CD4-positive, alpha-beta memory T cell (primary cell): Measurements from ENCODE around the gene VAMP2. TPM values are rescaled to one million over a fixed set of nuclear protein-coding genes. Genes with fewer than 3 reads are reported as not detected.
A peak's percentile ranks its signal among the peaks of the same experiment; 100 is the strongest.
"Not testable (repeated sequence)": the region's sequence is repeated elsewhere in the genome, so short reads cannot be mapped to it uniquely, and the experiment has no call there.

ENCODE experiments used
- CTCF ChIA-PET: fragments of 350-600 bp; sonication (Branson Sonifier 250); formaldehyde crosslinking; loops from one replicate; lab custom pipeline; 2021; ENCODE audit warnings: inconsistent platforms; ENCODE audit not compliant: partially characterized antibody; lab: Charles Lee
- POLR2A ChIA-PET: fragments of 350-600 bp; sonication (Branson Sonifier 250); formaldehyde crosslinking; loops from one replicate; lab custom pipeline; 2021; ENCODE audit not compliant: partially characterized antibody; lab: Charles Lee
- DNase-seq, 5 donors: peaks; one replicate each; pipeline versions ENCODE4 v3.0.0 to v3.0.0-alpha.2; 2020 to 2022; ENCODE audit warnings: mixed read lengths in 1 of 5
- H3K27ac ChIP-seq: one replicate; pipeline ENCODE4 v1.7.0; 2013; ENCODE audit warnings: low read depth, low read length
- H3K27me3 ChIP-seq: 2 replicates; pipeline ENCODE4 v1.7.0; 2013; ENCODE audit warnings: mild to moderate bottlenecking, low read length, moderate library complexity; ENCODE audit not compliant: insufficient read depth
- H3K36me3 ChIP-seq: 2 replicates; pipeline ENCODE4 v1.7.0; 2013; ENCODE audit warnings: mild to moderate bottlenecking, low read length, moderate library complexity; ENCODE audit not compliant: insufficient read depth
- H3K4me1 ChIP-seq: 2 replicates; pipeline ENCODE4 v1.7.0; 2013; ENCODE audit warnings: mild to moderate bottlenecking, low read length, moderate library complexity; ENCODE audit not compliant: insufficient read depth
- H3K4me3 ChIP-seq, 2 donors: one replicate each; pipeline ENCODE4 v1.7.0; 2013; ENCODE audit warnings: low read length in 2 of 2, mild to moderate bottlenecking in 1 of 2
- H3K9me3 ChIP-seq, 2 donors: one replicate each; pipeline ENCODE4 v1.7.0; 2013; ENCODE audit warnings: low read length in 2 of 2, control low read depth in 1 of 2; ENCODE audit not compliant: control insufficient read depth in 1 of 2
- H3K27ac Mint-ChIP-seq, 7 donors: one replicate each; pipeline ENCODE4 v1.8.0; 2020 to 2021; ENCODE audit warnings: mixed read lengths in 7 of 7, mild to moderate bottlenecking in 6 of 7, inconsistent platforms in 3 of 7, moderate library complexity in 3 of 7
- H3K27me3 Mint-ChIP-seq, 2 donors: one replicate each; pipeline ENCODE4 v1.8.0; 2020 to 2021; ENCODE audit warnings: mixed read lengths in 2 of 2
- H3K36me3 Mint-ChIP-seq, 2 donors: one replicate each; pipeline ENCODE4 v1.8.0; 2020 to 2021; ENCODE audit warnings: mixed read lengths in 2 of 2, inconsistent platforms in 1 of 2, mild to moderate bottlenecking in 1 of 2
- H3K4me1 Mint-ChIP-seq, 4 donors: one replicate each; pipeline ENCODE4 v1.8.0; 2020 to 2021; ENCODE audit warnings: mixed read lengths in 4 of 4, mild to moderate bottlenecking in 1 of 4
- H3K4me3 Mint-ChIP-seq, 8 donors: one replicate each; pipeline ENCODE4 v1.8.0; 2020 to 2021; ENCODE audit warnings: mixed read lengths in 8 of 8, mild to moderate bottlenecking in 7 of 8, moderate library complexity in 6 of 8, inconsistent platforms in 3 of 8
- H3K9me3 Mint-ChIP-seq, 8 donors: one replicate each; pipeline ENCODE4 v1.8.0; 2020 to 2021; ENCODE audit warnings: mixed read lengths in 8 of 8, mild to moderate bottlenecking in 5 of 8, inconsistent platforms in 3 of 8, moderate library complexity in 1 of 8
- intact Hi-C: fragments of 100-400 bp; cut with micrococcal nuclease; formaldehyde crosslinking; loops from one replicate; pipeline ENCODE4 v1.15.1; 2023
- polyA plus RNA-seq, 2 donors: library from polyadenylated mRNA; unstranded; fragments of 300-500 nt; fragmentation: Illumina TruSeq; gene quantifications; one replicate each; pipeline ENCODE4 v1.2.3, GENCODE V29; 2021
- total RNA-seq, 2 experiments: library from RNA; stranded (reverse); gene quantifications; one replicate each; pipeline ENCODE4 v1.2.3, GENCODE V29; 2021

VAMP2 gene
- total and polyA plus RNA-seq, 4 experiments from 2014 or later, result 41.6 to 203 (median 148) TPM

DNA sequence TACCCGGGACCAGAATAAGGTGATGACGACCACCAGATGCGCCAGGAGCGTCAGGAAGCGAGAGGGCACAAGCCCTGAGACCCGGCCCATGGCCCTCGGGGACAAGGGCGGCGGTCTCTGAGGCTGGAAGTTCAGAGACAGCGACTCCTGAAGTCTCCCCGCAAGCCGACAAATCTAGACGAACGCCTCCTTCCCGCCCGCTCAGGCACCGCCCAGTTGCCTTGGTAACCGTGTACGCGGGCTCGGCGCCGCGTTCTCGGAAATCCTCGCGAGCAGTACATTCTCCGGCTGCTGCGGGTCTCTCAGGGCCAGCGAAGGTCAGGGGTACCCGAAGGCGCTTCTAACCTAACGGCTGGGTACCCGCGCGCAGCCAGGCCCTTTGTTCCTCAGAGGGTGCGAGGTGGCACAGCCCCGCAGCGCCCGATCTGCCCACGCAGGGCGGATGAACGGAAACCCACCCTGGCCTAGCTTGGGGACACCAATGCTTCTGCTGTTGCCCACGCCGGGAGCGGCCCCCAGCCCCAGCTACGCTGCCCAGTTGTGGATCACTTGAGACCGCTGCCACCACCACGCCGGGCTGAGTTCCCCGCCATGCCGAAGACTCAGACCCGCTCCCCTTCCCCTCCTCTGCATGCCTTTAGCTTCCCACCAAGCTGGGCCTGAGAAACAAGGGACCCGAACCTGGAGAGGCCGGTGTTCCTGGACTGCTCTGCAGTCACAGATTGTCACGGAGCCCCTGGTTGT is 13.6 kb upstream of the VAMP2 start, which contains the start of gene TMEM107:
TMEM107 (minus strand) TSS at position 184 of the 744 bp plus-strand sequence; CDS start at position 90, 94 bp downstream.
- H3K9me3 Mint-ChIP-seq, result peaks cover 0 to 3% (median 0%) of the 10 kb centered on the region in 8 donors
- peaks cover 33 to 57% (median 42%) of the 10 kb centered on the region in 4 donors for H3K4me1 Mint-ChIP-seq
- H3K27me3 Mint-ChIP-seq, result no peaks in the 10 kb centered on the region
- ChIA-PET POLR2A (interaction anchor here (1.1 to 26.2 kb wide), 10 partner anchors 10 to 71 kb away, joined by 3 to 1074 read pairs (median 8); partner anchors contain the start of genes ALOXE3, BORCS6, CTC1 and PER1), CTCF (interaction anchor here (0.8 to 2.3 kb wide), 6 partner anchors 9 to 124 kb away, joined by 3 to 7 read pairs (median 4); no protein-coding TSS in a partner anchor)
- intact Hi-C loops, result loop anchor here (1.0 kb wide), 2 partner anchors 10 to 20 kb away; no protein-coding TSS in a partner anchor
- no peaks in the 10 kb centered on the region for H3K27me3 ChIP-seq
- H3K36me3 ChIP-seq, result no peaks in the 10 kb centered on the region
- peak within 1 kb of the TSS; percentile 98 to 100 (median 98) for H3K27ac Mint-ChIP-seq
- H3K9me3 ChIP-seq, result no peaks in the 10 kb centered on the region
- peak within 1 kb of the TSS; percentile 63 to 90 for H3K4me3 ChIP-seq
- peaks cover 45% of the 10 kb centered on the region for H3K4me1 ChIP-seq
- H3K27ac ChIP-seq, result peak within 1 kb of the TSS; percentile 73
- peak within 1 kb of the TSS; percentile 84 to 96 (median 92) for H3K4me3 Mint-ChIP-seq
- peak; percentile 85 to 90 (median 86) for DNase-seq
- peaks cover 0 to 5% of the 10 kb centered on the region in 2 donors for H3K36me3 Mint-ChIP-seq

DNA sequence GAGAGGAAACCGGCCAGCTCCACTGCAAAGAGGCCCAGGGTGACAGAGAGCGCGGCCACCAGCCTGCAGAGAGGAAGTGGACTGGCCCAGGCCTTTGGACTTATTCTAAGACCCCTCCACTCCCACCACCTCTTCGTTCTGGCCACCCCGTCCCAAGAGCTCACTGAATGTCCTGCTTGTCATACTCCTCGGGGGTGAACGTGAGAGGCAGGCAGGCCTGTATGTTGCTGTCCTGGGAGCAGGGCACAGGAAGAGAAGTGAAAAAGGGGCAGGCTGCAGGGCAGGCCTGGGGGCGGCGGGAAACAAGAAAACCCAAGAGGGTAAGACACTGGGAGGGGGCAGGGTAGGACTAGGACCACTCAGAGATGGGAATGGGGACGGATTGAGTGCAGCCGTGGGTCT is 13.0 kb upstream of the VAMP2 start:
- H3K4me3 ChIP-seq, result peak overlapping the region; percentile 63 to 90
- no peaks in the 10 kb centered on the region for H3K9me3 ChIP-seq
- peaks cover 31 to 57% (median 41%) of the 10 kb centered on the region in 4 donors for H3K4me1 Mint-ChIP-seq

DNA sequence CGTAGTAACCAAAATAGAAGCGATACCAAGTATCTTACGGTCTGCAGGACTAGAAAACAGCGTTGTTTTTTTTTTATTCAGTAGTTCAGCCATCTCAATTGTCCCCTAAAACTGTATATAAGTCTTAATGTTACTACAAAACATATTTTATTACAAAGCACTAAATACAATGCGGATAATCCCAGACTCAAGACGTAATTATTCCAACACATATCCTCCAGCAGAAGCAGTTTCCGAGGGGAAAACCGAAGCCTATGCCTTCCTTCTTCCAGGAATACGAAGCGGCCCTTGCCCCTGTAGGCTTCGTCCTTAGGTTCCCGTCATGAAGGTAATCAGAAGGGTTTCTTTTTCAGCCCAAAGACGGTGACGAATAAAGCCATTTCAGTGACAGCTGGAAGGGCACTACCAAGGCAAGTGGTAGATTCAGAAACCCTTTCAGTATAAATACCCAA is 11.1 kb upstream of the VAMP2 start:
- POLR2A ChIA-PET, result interaction anchor here (0.7 to 26.2 kb wide), 32 partner anchors 13 to 936 kb away, joined by 3 to 1074 read pairs (median 5); partner anchors contain the start of genes ALOXE3, AURKB, BORCS6 and CTC1
- no peaks in the 10 kb centered on the region for H3K9me3 ChIP-seq
- Mint-ChIP-seq H3K27ac (peak overlapping the region; percentile 98 to 100 (median 100)), H3K36me3 (peaks cover 0 to 5% of the 10 kb centered on the region in 2 donors), H3K4me1 (peaks cover 30 to 57% (median 40%) of the 10 kb centered on the region in 4 donors), H3K27me3 (no peaks in the 10 kb centered on the region), H3K9me3 (peaks cover 0 to 3% (median 0%) of the 10 kb centered on the region in 8 donors), H3K4me3 (peak overlapping the region; percentile 84 to 94 (median 90))
- DNase-seq, result no peak
- no peaks in the 10 kb centered on the region for H3K27me3 ChIP-seq
- peak overlapping the region; percentile 99 for H3K27ac ChIP-seq
- CTCF ChIA-PET, result interaction anchor here (0.9 to 1.6 kb wide), 10 partner anchors 10 to 122 kb away, joined by 3 to 11 read pairs (median 4); partner anchors contain the start of genes BORCS6 and SLC25A35
- H3K4me1 ChIP-seq, result peaks cover 45% of the 10 kb centered on the region
- no peaks in the 10 kb centered on the region for H3K36me3 ChIP-seq
- H3K4me3 ChIP-seq, result peak overlapping the region; percentile 12 to 52
- intact Hi-C loops, result loop anchor here (1.0 kb wide), 4 partner anchors 10 to 48 kb away; no protein-coding TSS in a partner anchor

More for the DNA sequence above, 13.0 kb upstream of the VAMP2 start:
- Mint-ChIP-seq H3K36me3 (peaks cover 0 to 5% of the 10 kb centered on the region in 2 donors), H3K4me3 (peak overlapping the region; percentile 84 to 96 (median 92)), H3K9me3 (peaks cover 0 to 3% (median 0%) of the 10 kb centered on the region in 8 donors), H3K27me3 (no peaks in the 10 kb centered on the region), H3K27ac (peak overlapping the region; percentile 98 to 100 (median 98))
- Histone ChIP-seq H3K27me3 (no peaks in the 10 kb centered on the region), H3K4me1 (peaks cover 45% of the 10 kb centered on the region), H3K27ac (peak overlapping the region; percentile 73), H3K36me3 (no peaks in the 10 kb centered on the region)
- DNase-seq, result no peak
- CTCF ChIA-PET, result interaction anchor here (0.8 to 2.3 kb wide), 6 partner anchors 14 to 125 kb away, joined by 3 to 7 read pairs (median 4); no protein-coding TSS in a partner anchor
- POLR2A ChIA-PET, result interaction anchor here (1.1 to 26.2 kb wide), 9 partner anchors 11 to 72 kb away, joined by 3 to 1074 read pairs (median 10); partner anchors contain the start of genes BORCS6, CTC1, PER1 and PFAS
- intact Hi-C loops, result loop anchor here (1.0 kb wide), 2 partner anchors 11 to 19 kb away; no protein-coding TSS in a partner anchor

DNA sequence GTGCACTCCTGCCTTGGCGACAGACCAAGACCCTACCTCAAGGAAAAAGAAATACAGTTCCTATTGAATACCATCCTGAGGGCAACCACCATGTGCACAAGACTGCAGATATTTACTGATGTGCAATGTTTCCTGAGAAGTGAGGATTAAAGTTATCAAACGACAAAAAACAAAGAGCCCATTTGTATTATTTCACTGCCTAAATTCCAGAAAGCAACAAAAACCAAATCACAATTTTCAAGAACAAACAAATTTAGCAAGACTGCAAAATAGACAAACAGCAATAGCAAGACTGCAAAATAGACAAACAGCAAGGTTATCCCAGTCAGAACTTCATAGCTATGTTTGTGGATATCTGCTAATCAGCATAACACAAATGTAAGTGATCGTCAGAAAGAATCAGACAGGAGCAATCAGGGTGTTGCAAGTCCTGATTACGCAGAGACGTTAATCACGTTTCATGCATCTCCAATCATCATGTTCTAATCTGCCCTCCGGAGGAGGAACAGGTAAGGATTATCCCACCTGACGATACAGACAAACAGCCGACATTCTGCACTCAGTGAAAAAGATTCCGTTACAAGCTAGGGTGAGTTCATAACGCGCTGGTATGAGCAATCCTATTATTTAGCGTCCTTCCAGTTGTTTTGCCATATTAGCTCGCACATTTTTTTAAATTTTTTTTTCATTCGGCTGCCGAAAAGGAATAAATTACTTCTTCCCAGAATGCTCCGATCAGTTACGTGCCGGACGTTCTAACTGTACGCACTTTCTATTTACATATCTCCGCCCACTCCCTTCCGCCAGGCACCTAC is 10.5 kb upstream of the VAMP2 start:
- Mint-ChIP-seq H3K36me3 (peaks cover 0 to 7% of the 10 kb centered on the region in 2 donors), H3K27ac (peak overlapping the region; percentile 98 to 100 (median 100)), H3K4me3 (peak overlapping the region; percentile 84 to 94 (median 90)), H3K4me1 (peaks cover 30 to 61% (median 43%) of the 10 kb centered on the region in 4 donors), H3K27me3 (no peaks in the 10 kb centered on the region), H3K9me3 (peaks cover 0 to 3% (median 0%) of the 10 kb centered on the region in 8 donors)
- H3K27me3 ChIP-seq, result no peaks in the 10 kb centered on the region
- peaks cover 45% of the 10 kb centered on the region for H3K4me1 ChIP-seq
- ChIA-PET CTCF (interaction anchor here (0.9 to 1.6 kb wide), 11 partner anchors 9 to 122 kb away, joined by 3 to 11 read pairs (median 4); partner anchors contain the start of genes BORCS6 and SLC25A35), POLR2A (interaction anchor here (0.6 to 26.2 kb wide), 34 partner anchors 14 to 935 kb away, joined by 3 to 1074 read pairs (median 5); partner anchors contain the start of genes ALOXE3, AURKB, BORCS6 and CTC1)
- intact Hi-C loops, result loop anchor here (1.0 kb wide), 4 partner anchors 9 to 49 kb away; no protein-coding TSS in a partner anchor
- no peaks in the 10 kb centered on the region for H3K36me3 ChIP-seq
- H3K9me3 ChIP-seq, result no peaks in the 10 kb centered on the region
- DNase-seq, result peak; percentile 91 to 94 (median 92)
- H3K27ac ChIP-seq, result peak overlapping the region; percentile 99
- peak overlapping the region; percentile 12 to 52 for H3K4me3 ChIP-seq

DNA sequence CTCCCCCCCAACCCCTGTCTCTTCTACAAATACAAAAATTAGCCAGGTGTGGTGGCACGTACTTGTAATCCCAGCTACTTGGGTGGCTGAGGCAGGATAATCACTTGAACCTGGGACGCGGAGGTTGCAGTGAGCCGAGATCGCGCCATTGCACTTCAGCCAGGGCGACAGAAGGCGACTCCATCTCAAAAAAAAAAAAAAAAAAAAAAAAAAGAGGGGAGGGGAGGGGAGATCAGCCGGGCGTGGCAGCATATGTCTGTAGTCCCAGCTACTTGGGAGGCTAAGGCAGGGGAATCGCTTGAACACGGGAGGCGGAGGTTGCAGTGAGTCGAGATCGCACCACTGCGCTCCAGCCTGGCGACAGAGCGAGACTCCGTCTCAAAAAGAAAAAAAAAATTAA is 7.4 kb upstream of the VAMP2 start:
- H3K27me3 Mint-ChIP-seq, H3K9me3 ChIP-seq, H3K36me3 Mint-ChIP-seq, DNase-seq, H3K36me3 ChIP-seq, H3K4me3 Mint-ChIP-seq, H3K27ac ChIP-seq, H3K4me3 ChIP-seq, intact Hi-C loops, H3K9me3 Mint-ChIP-seq, H3K27ac Mint-ChIP-seq, H3K27me3 ChIP-seq: not testable (repeated sequence)
- CTCF ChIA-PET, result interaction anchor here (1.0 kb wide), 2 partner anchors 11 to 59 kb away, joined by 3 to 4 read pairs; no protein-coding TSS in a partner anchor
- H3K4me1 ChIP-seq, result peaks cover 30% of the 10 kb centered on the region
- peaks cover 20 to 48% (median 28%) of the 10 kb centered on the region in 4 donors for H3K4me1 Mint-ChIP-seq
- POLR2A ChIA-PET, result interaction anchor here (0.6 to 26.2 kb wide), 3 partner anchors 16 to 482 kb away, joined by 3 to 1074 read pairs (median 3); partner anchors contain the start of genes PER1, VAMP2 and WRAP53

DNA sequence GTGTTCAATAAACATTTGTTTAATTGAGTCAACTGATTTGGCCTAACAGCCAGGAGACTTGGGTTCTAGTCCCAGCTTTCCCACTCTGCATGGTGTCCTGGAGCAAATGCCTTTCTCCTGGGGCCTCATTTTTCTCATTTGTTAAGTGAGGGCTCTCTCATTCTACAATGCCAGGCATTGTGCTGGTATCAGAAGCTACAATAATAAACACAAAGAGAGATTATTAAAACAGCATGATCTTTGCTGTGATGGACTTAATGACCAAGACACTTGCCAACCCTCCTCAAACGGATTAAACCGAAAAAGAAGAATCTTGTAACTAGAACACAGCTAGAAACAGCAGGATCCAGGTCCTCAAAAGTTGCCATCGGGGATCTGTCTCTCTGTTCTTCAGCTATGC is 4.8 kb upstream of the VAMP2 start:
- Histone ChIP-seq H3K9me3 (no peaks in the 10 kb centered on the region), H3K36me3 (no peaks in the 10 kb centered on the region), H3K4me3 (no peak overlapping the region), H3K27me3 (no peaks in the 10 kb centered on the region), H3K4me1 (peaks cover 29% of the 10 kb centered on the region), H3K27ac (no peak overlapping the region)
- Mint-ChIP-seq H3K9me3 (no peaks in the 10 kb centered on the region), H3K4me1 (peaks cover 22 to 43% (median 28%) of the 10 kb centered on the region in 4 donors), H3K36me3 (peaks cover 0 to 10% of the 10 kb centered on the region in 2 donors), H3K4me3 (no peak overlapping the region), H3K27me3 (no peaks in the 10 kb centered on the region), H3K27ac (peak overlapping the region in 2 of 7 donors; percentile 4 to 69)
- POLR2A ChIA-PET, result interaction anchor here (1.0 to 2.3 kb wide), 5 partner anchors 10 to 58 kb away, joined by 3 to 30 read pairs (median 7); no protein-coding TSS in a partner anchor
- CTCF ChIA-PET, result interaction anchor here (0.7 to 1.5 kb wide), 6 partner anchors 9 to 57 kb away, joined by 3 to 5 read pairs (median 4); no protein-coding TSS in a partner anchor
- intact Hi-C loops, result no loop called here
- DNase-seq, result no peak
